DOHH2 (cell line): Measurements from ENCODE around the gene HNRNPLL.
A peak's percentile ranks its signal among the peaks of the same experiment; 100 is the strongest.

Experiments
- H3F3A ChIP-seq: fragments of 200-600 bp; sonication (generic), shearing (Covaris generic); 2 replicates; pipeline ENCODE4 v1.6.0; 2016; ENCODE audit warnings: antibody characterized with exemption, mild to moderate bottlenecking; ENCODE audit not compliant: control insufficient read depth, insufficient read depth
- H3K27ac ChIP-seq: fragments of 200-600 bp; sonication (generic); 2 replicates; pipeline ENCODE4 v1.5.1; 2014; ENCODE audit warnings: low read depth, mild to moderate bottlenecking, low read length, moderate library complexity
- H3K27me3 ChIP-seq: fragments of 200-600 bp; sonication (generic); 2 replicates; pipeline ENCODE4 v1.6.1; 2014; ENCODE audit warnings: mild to moderate bottlenecking, low read length, mixed read lengths; ENCODE audit not compliant: control insufficient read depth
- H3K36me3 ChIP-seq: fragments of 200-600 bp; sonication (generic); 2 replicates; pipeline ENCODE4 v1.6.1; 2014; ENCODE audit warnings: mild to moderate bottlenecking, low read length, moderate library complexity, mixed read lengths; ENCODE audit not compliant: control insufficient read depth
- H3K4me1 ChIP-seq: fragments of 200-600 bp; sonication (generic); 2 replicates; pipeline ENCODE4 v1.6.1; 2014; ENCODE audit warnings: mild to moderate bottlenecking, low read length, mixed read lengths; ENCODE audit not compliant: control insufficient read depth
- H3K4me2 ChIP-seq: fragments of 200-600 bp; sonication (generic); 2 replicates; pipeline ENCODE4 v1.6.0; 2014; ENCODE audit warnings: mild to moderate bottlenecking, low read length, moderate library complexity
- H3K4me3 ChIP-seq: fragments of 200-600 bp; sonication (generic); 2 replicates; pipeline ENCODE4 v1.5.1; 2014; ENCODE audit warnings: mild to moderate bottlenecking, low read length, mixed read lengths
- H3K79me2 ChIP-seq: fragments of 200-600 bp; sonication (generic); 2 replicates; pipeline ENCODE4 v1.6.1; 2014; ENCODE audit warnings: mild to moderate bottlenecking, low read length, mixed read lengths; ENCODE audit not compliant: control insufficient read depth
- H3K9me2 ChIP-seq: fragments of 200-600 bp; sonication (generic); replicated peaks from 2 replicates; pipeline ENCODE4 v1.6.1; 2014; ENCODE audit warnings: mild to moderate bottlenecking, low read length, mixed read lengths; ENCODE audit not compliant: control insufficient read depth
- H3K9me3 ChIP-seq: fragments of 200-600 bp; sonication (generic); 2 replicates; pipeline ENCODE4 v1.6.1; 2014; ENCODE audit warnings: antibody characterized with exemption, low read length, mixed read lengths; ENCODE audit not compliant: control insufficient read depth, insufficient read depth
- H4K20me1 ChIP-seq: fragments of 200-600 bp; sonication (generic); 2 replicates; pipeline ENCODE4 v1.6.0; 2014; ENCODE audit warnings: low read depth, mild to moderate bottlenecking, antibody characterized with exemption, low read length, moderate library complexity; ENCODE audit not compliant: control insufficient read depth, insufficient read depth
- EZH2phosphoT487 ChIP-seq: fragments of 200-600 bp; sonication (generic); IDR thresholded peaks from 2 replicates; pipeline ENCODE4 v1.6.1; 2017; ENCODE audit warnings: borderline replicate concordance, mild to moderate bottlenecking, antibody characterized with exemption, low read length, moderate library complexity, mixed read lengths
- TF ChIP-seq, protein P1 (sequence below): fragments of 200-600 bp; sonication (generic); IDR thresholded peaks from one replicate; pipeline ENCODE4 v1.5.1; 2014; ENCODE audit warnings: antibody characterized with exemption, mild to moderate bottlenecking, low read depth, low read length; ENCODE audit not compliant: poor library complexity, severe bottlenecking

HNRNPLL gene

DNA sequence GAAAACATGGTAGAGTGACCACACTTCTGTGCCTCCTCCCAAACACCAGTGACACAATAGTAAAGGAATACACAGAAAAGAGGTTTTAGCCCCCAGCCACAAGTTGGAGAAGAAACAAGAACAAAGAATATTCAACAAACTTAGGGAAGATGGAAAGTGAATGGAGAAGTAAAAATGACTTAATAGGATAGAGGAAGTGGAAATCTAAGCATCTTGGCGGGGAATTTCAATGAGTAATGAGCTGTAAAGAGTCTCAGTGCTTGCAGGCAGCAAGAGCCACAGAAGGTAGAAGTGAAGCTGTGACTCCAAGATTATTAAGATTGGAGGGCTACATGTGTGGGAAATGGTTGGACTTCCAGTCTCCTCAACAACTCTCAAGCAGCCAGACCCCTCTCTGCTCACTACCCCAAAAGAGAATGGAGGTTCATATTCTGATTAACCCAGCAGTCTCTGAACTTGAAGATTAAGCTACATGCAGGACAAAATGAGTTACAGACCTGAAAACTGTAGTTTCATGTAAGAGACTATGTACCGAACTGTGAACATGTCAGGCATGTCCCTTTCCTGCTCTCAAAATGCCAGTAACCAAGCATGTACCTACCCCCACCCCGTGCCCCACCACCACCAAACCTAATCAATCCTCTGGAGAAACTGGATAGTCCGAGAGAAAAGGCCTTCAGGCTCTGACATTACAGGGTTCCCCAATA lies 16.9 kb upstream of the HNRNPLL start:
- Histone ChIP-seq H3K27me3 (peaks cover 67% of the 10 kb centered on the region), H4K20me1 (peaks cover 3% of the 10 kb centered on the region), H3K9me3 (0 out of 2 replicates have a peak, but pooled peaks cover 3% of the 10 kb centered on the region), H3K4me1 (peaks cover 25% of the 10 kb centered on the region), H3K4me3 (no peak overlapping the region), H3K27ac (no peak overlapping the region), H3K36me3 (no peaks in the 10 kb centered on the region), H3K79me2 (no peaks in the 10 kb centered on the region), H3K9me2 (no peaks in the 10 kb centered on the region), H3F3A (peaks cover 6% of the 10 kb centered on the region; the same call in 1 of the 2 replicates), H3K4me2 (no peak overlapping the region)
- TF ChIP-seq, protein P1, sequence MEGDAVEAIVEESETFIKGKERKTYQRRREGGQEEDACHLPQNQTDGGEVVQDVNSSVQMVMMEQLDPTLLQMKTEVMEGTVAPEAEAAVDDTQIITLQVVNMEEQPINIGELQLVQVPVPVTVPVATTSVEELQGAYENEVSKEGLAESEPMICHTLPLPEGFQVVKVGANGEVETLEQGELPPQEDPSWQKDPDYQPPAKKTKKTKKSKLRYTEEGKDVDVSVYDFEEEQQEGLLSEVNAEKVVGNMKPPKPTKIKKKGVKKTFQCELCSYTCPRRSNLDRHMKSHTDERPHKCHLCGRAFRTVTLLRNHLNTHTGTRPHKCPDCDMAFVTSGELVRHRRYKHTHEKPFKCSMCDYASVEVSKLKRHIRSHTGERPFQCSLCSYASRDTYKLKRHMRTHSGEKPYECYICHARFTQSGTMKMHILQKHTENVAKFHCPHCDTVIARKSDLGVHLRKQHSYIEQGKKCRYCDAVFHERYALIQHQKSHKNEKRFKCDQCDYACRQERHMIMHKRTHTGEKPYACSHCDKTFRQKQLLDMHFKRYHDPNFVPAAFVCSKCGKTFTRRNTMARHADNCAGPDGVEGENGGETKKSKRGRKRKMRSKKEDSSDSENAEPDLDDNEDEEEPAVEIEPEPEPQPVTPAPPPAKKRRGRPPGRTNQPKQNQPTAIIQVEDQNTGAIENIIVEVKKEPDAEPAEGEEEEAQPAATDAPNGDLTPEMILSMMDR: no peak
- TF ChIP-seq EZH2phosphoT487: no peak

DNA sequence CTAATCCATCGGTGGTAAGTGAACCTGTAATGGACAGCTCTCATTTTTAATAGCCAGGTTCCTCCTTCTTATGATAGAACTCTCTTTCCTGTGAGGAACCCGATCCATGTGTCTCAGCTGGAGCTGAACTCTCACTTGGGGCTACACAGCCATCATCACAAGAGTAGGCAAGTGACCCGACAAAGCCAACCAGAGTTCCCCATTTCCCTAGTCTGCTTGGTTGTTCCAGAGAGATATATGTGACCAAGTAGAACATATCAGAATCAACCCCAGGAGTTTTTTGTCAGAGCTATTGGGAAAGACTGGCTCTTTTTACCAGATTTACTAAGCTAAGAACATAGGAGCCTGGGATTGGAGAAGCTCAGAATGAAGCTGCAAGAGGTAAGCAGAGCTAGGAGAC lies 14.6 kb upstream of the HNRNPLL start:
- no peak overlapping the region for H3K4me2 ChIP-seq
- no peaks in the 10 kb centered on the region for H3K79me2 ChIP-seq
- H3K27me3 ChIP-seq: peaks cover 88% of the 10 kb centered on the region
- H3F3A ChIP-seq: peaks cover 4% of the 10 kb centered on the region; the same call in 1 of the 2 replicates
- no peak overlapping the region for H3K4me3 ChIP-seq
- H4K20me1 ChIP-seq: peaks cover 8% of the 10 kb centered on the region
- H3K27ac ChIP-seq: no peak overlapping the region
- TF ChIP-seq EZH2phosphoT487: 0 out of 2 replicates have a peak, but pooled peaks have one; percentile 30
- TF ChIP-seq, protein P1: no peak
- H3K4me1 ChIP-seq: peaks cover 18% of the 10 kb centered on the region
- H3K36me3 ChIP-seq: no peaks in the 10 kb centered on the region
- 0 out of 2 replicates have a peak, but pooled peaks cover 3% of the 10 kb centered on the region for H3K9me3 ChIP-seq
- H3K9me2 ChIP-seq: no peaks in the 10 kb centered on the region

DNA sequence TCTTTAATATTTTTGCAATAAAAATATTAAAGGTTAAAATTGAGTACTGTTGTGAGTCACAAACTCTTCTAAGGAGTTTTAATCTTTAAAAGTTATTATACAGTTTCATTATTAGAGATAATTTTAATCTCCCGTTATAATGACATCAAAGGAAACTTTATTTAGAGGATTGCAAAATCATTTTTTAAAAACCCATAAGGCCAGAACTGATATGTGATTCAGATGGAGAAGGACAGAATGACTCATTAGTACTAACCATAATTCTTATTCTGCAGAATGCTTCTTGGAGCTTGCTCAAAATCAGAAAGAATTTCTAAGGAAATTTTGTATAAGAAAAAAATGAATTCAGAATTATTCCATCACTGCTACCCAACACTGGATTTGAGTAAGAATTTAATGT lies 12.5 kb upstream of the HNRNPLL start:
- Histone ChIP-seq H3K4me3 (no peak overlapping the region), H3K36me3 (no peaks in the 10 kb centered on the region), H3K4me2 (no peak overlapping the region), H3K4me1 (peaks cover 10% of the 10 kb centered on the region), H3F3A (no peaks in the 10 kb centered on the region), H3K27me3 (peaks cover 94% of the 10 kb centered on the region), H3K9me3 (no peaks in the 10 kb centered on the region), H3K9me2 (no peaks in the 10 kb centered on the region), H4K20me1 (peaks cover 11% of the 10 kb centered on the region), H3K79me2 (no peaks in the 10 kb centered on the region), H3K27ac (no peak overlapping the region)
- TF ChIP-seq, protein P1: no peak
- TF ChIP-seq EZH2phosphoT487: no peak
